ENCODE results near the gene NBDY. TPM values are rescaled to one million over a fixed set of nuclear protein-coding genes. Genes with fewer than 3 reads are reported as not detected.

Gene NBDY
- total RNA-seq, 2 experiments from 2014 or later = 25.0 to 28.3 TPM

GRCh38 chrX:56744996-56745395 is 16.0 kb downstream of the NBDY start:
- CTCF ChIA-PET = no interaction called here
- peaks cover 6% of the 10 kb centered on the region for H3K36me3 ChIP-seq (ENCODE audit: insufficient read depth, low read length)
- no peak for TF ChIP-seq CTCF (IDR thresholded peaks at IDR 0.05)
- H3K9me3 ChIP-seq (ENCODE audit: control insufficient read depth in 1 of 2, insufficient read depth in 1 of 2, low read length in 2 of 2) = no peaks in the 10 kb centered on the region
- DNase-seq (no peak), ATAC-seq (ENCODE audit: poor library complexity) (no peak)
- H3K27ac ChIP-seq (ENCODE audit: low read depth in 1 of 2, low read length in 2 of 2) = no peak overlapping the region
- POLR2A ChIA-PET = no interaction called here
- peaks cover 64% of the 10 kb centered on the region for H3K36me3 Mint-ChIP-seq (ENCODE audit: low read depth)
- H3K9me3 Mint-ChIP-seq = no peaks in the 10 kb centered on the region
- no peak overlapping the region for H3K4me3 Mint-ChIP-seq
- no peak overlapping the region for H3K27ac Mint-ChIP-seq
- H3K27me3 ChIP-seq (ENCODE audit: control insufficient read depth in 1 of 2, insufficient read depth in 2 of 2, low read length in 2 of 2) = no peaks in the 10 kb centered on the region
- H3K4me1 Mint-ChIP-seq (ENCODE audit: low read depth) = peaks cover 58% of the 10 kb centered on the region
- no peaks in the 10 kb centered on the region for H3K27me3 Mint-ChIP-seq
- peaks cover 3% of the 10 kb centered on the region for H3K4me1 ChIP-seq (ENCODE audit: insufficient read depth, low read length)
- H3K4me3 ChIP-seq (ENCODE audit: low read length) = no peak overlapping the region
- intact Hi-C loops (cut with DNase I, micrococcal nuclease) = no loop called here

- Mint-ChIP-seq H3K4me1 (ENCODE audit: low read depth) (peaks cover 59% of the 10 kb centered on the region), H3K36me3 (ENCODE audit: low read depth) (peaks cover 53% of the 10 kb centered on the region), H3K9me3 (no peaks in the 10 kb centered on the region), H3K4me3 (no peak overlapping the region), H3K27ac (no peak overlapping the region), H3K27me3 (no peaks in the 10 kb centered on the region)
- intact Hi-C loops (cut with DNase I, micrococcal nuclease) = no loop called here
- ChIA-PET CTCF (no interaction called here), POLR2A (no interaction called here)
- no peak overlapping the region for H3K27ac ChIP-seq (ENCODE audit: low read depth in 1 of 2, low read length in 2 of 2)
- no peaks in the 10 kb centered on the region for H3K27me3 ChIP-seq (ENCODE audit: control insufficient read depth in 1 of 2, insufficient read depth in 2 of 2, low read length in 2 of 2)
- ATAC-seq (ENCODE audit: poor library complexity) (no peak), DNase-seq (no peak)
- peaks cover 3% of the 10 kb centered on the region for H3K4me1 ChIP-seq (ENCODE audit: insufficient read depth, low read length)
- TF ChIP-seq CTCF (IDR thresholded peaks at IDR 0.05) = no peak
- no peak overlapping the region for H3K4me3 ChIP-seq (ENCODE audit: low read length)
- H3K9me3 ChIP-seq (ENCODE audit: control insufficient read depth in 1 of 2, insufficient read depth in 1 of 2, low read length in 2 of 2) = no peaks in the 10 kb centered on the region
- peaks cover 6% of the 10 kb centered on the region for H3K36me3 ChIP-seq (ENCODE audit: insufficient read depth, low read length)
Observed at GRCh38 chrX:56746996-56747395, 18.0 kb downstream of the NBDY start.

- Mint-ChIP-seq H3K4me3 (no peak overlapping the region), H3K27me3 (no peaks in the 10 kb centered on the region), H3K4me1 (ENCODE audit: low read depth) (peaks cover 66% of the 10 kb centered on the region), H3K36me3 (ENCODE audit: low read depth) (peaks cover 34% of the 10 kb centered on the region), H3K27ac (peak overlapping the region; percentile 9), H3K9me3 (no peaks in the 10 kb centered on the region)
- no peaks in the 10 kb centered on the region for H3K9me3 ChIP-seq (ENCODE audit: control insufficient read depth in 1 of 2, insufficient read depth in 1 of 2, low read length in 2 of 2)
- peaks cover 4% of the 10 kb centered on the region for H3K36me3 ChIP-seq (ENCODE audit: insufficient read depth, low read length)
- POLR2A ChIA-PET = no interaction called here
- H3K4me1 ChIP-seq (ENCODE audit: insufficient read depth, low read length) = peaks cover 3% of the 10 kb centered on the region
- H3K27me3 ChIP-seq (ENCODE audit: control insufficient read depth in 1 of 2, insufficient read depth in 2 of 2, low read length in 2 of 2) = no peaks in the 10 kb centered on the region
- DNase-seq (no peak), ATAC-seq (ENCODE audit: poor library complexity) (no peak)
- no peak overlapping the region for H3K27ac ChIP-seq (ENCODE audit: low read depth in 1 of 2, low read length in 2 of 2)
- TF ChIP-seq CTCF (IDR thresholded peaks at IDR 0.05) = no peak
- no peak overlapping the region for H3K4me3 ChIP-seq (ENCODE audit: low read length)
- CTCF ChIA-PET = no interaction called here
- intact Hi-C loops (cut with DNase I, micrococcal nuclease) = no loop called here
Observed at GRCh38 chrX:56751071-56751470, 22.0 kb downstream of the NBDY start.
